ENCODE measurements around the gene RUVBL1.

DNA sequence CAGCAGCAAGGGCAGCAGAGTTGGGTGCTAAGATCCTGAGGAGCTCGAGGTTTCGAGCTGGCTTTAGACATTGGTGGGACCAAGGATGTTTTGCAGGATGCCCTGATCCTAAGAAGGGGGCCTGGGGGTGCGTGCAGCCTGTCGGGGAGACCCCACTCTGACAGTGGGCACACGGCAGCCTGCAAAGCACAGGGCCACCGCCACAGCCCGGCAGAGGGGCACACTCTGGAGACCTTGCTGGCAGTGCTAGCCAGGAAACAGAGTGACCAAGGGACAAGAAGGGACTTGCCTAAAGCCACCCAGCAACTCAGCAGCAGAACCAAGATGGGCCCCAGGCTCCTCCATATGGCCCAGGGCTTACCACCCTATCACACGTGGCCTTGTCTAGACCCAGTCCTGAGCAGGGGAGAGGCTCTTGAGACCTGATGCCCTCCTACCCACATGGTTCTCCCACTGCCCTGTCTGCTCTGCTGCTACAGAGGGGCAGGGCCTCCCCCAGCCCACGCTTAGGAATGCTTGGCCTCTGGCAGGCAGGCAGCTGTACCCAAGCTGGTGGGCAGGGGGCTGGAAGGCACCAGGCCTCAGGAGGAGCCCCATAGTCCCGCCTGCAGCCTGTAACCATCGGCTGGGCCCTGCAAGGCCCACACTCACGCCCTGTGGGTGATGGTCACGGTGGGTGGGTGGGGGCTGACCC lies 52.6 kb downstream of the RUVBL1 start:
- TF ChIP-seq CTCF (conservative IDR thresholded peaks at IDR 0.05; ENCODE audit: low read depth, low read length) (no peak), EZH2phosphoT487 (IDR thresholded peaks at IDR 0.05; ENCODE audit: borderline replicate concordance, low read length) (no peak), EZH2 (IDR thresholded peaks at IDR 0.05; ENCODE audit: low read length, unreplicated experiment) (no peak)

All from PC-3 (cell line).